Measurements from ENCODE around the gene PPP1R11.

Gene PPP1R11

GRCh38 chr6:30061858-30062458 is 5.0 kb upstream of the PPP1R11 start:
- DNase-seq (ENCODE audit: low read depth in 2 of 2): no peak

- DNase-seq (ENCODE audit: low read depth in 2 of 2): no peak
Observed at GRCh38 chr6:30062471-30063178, 4.4 kb upstream of the PPP1R11 start.

- DNase-seq (ENCODE audit: low read depth in 2 of 2): no peak
Observed at GRCh38 chr6:30063315-30063714, 3.7 kb upstream of the PPP1R11 start.

GRCh38 chr6:30066082-30066481 is 916 bp upstream of the PPP1R11 start:
- DNase-seq (ENCODE audit: low read depth in 2 of 2): no peak

- no peak for DNase-seq (ENCODE audit: low read depth in 2 of 2)
Observed at GRCh38 chr6:30067460-30068139, 602 bp downstream of the PPP1R11 start.

- DNase-seq (ENCODE audit: low read depth in 2 of 2): peak in 1 of 2 donors; percentile 11
Observed at GRCh38 chr6:30071081-30071818, 4.3 kb downstream of the PPP1R11 start.

GRCh38 chr6:30071858-30072257 is 4.9 kb downstream of the PPP1R11 start:
- no peak for DNase-seq (ENCODE audit: low read depth in 2 of 2)

- no peak for DNase-seq (ENCODE audit: low read depth in 2 of 2)
Observed at GRCh38 chr6:30073489-30074235, 6.7 kb downstream of the PPP1R11 start.

- no peak for DNase-seq (ENCODE audit: low read depth in 2 of 2)
Observed at GRCh38 chr6:30074331-30075093, 7.5 kb downstream of the PPP1R11 start.

GRCh38 chr6:30075094-30075789 is 8.2 kb downstream of the PPP1R11 start, which contains the start of gene RNF39:
Gene RNF39, minus strand, starts transcription at chr6:30075769. Its CDS starts 184 bp downstream, at chr6:30075585.
- no peak for DNase-seq (ENCODE audit: low read depth in 2 of 2)

GRCh38 chr6:30075790-30076732 is 9.1 kb downstream of the PPP1R11 start:
- no peak for DNase-seq (ENCODE audit: low read depth in 2 of 2)

GRCh38 chr6:30077218-30077617 is 10.2 kb downstream of the PPP1R11 start:
- no peak for DNase-seq (ENCODE audit: low read depth in 2 of 2)

GRCh38 chr6:30087876-30088275 is 20.9 kb downstream of the PPP1R11 start:
- no peak for DNase-seq (ENCODE audit: low read depth in 2 of 2)

GRCh38 chr6:30091577-30092381 is 24.8 kb downstream of the PPP1R11 start:
- DNase-seq (ENCODE audit: low read depth in 2 of 2): no peak

- no peak for DNase-seq (ENCODE audit: low read depth in 2 of 2)
Observed at GRCh38 chr6:30092852-30093543, 26.0 kb downstream of the PPP1R11 start.

GRCh38 chr6:30093951-30094661 is 27.1 kb downstream of the PPP1R11 start:
- no peak for DNase-seq (ENCODE audit: low read depth in 2 of 2)

- DNase-seq (ENCODE audit: low read depth in 2 of 2): no peak
Observed at GRCh38 chr6:30096829-30097228, 29.8 kb downstream of the PPP1R11 start.

Data from stimulated activated CD8-positive, alpha-beta memory T cell treated with anti-CD3 and anti-CD28 coated beads, Interleukin-7, amount 100 ng/mL, for 4 hours (primary cell).